H1 (cell line): ENCODE data around the gene LDLRAD4. TPM values are rescaled to one million over a fixed set of nuclear protein-coding genes. Genes with fewer than 3 reads are reported as not detected.

Experiments
- CTCF ChIA-PET: fragments of 300-600 bp; sonication (Branson Sonifier 250); formaldehyde crosslinking; loops from one replicate; lab custom pipeline; 2021; ENCODE audit not compliant: partially characterized antibody; lab: Charles Lee
- POLR2A ChIA-PET: fragments of 300-600 bp; sonication (Branson Sonifier 250); formaldehyde crosslinking; loops from one replicate; lab custom pipeline; 2021; ENCODE audit warnings: inconsistent platforms; ENCODE audit not compliant: partially characterized antibody; lab: Charles Lee
- DNase-seq, 2 experiments: peaks; one replicate each; pipeline versions ENCODE4 v3.0.0 to v3.0.0-alpha.2; 2010 to 2022; ENCODE audit warnings: low spot score in 2 of 2, low read depth in 1 of 2, mixed read lengths in 1 of 2
- FAIRE-seq: peaks from 2 replicates; lab custom pipeline; 2011; peaks lifted over from hg19 to GRCh38; lab: Jason Lieb, UNC
- H2AFZ ChIP-seq: 2 replicates; pipeline ENCODE4 v1.8.1; 2012; ENCODE audit warnings: low read length, inconsistent platforms
- H2AK5ac ChIP-seq: 2 replicates; pipeline ENCODE4 v1.6.1; 2013; ENCODE audit warnings: low read depth, low read length
- H2BK120ac ChIP-seq: replicated peaks from 2 replicates; pipeline ENCODE3; 2013; ENCODE audit warnings: low read depth, low read length, inconsistent platforms
- H2BK12ac ChIP-seq: 2 replicates; pipeline ENCODE4 v1.6.1; 2013; ENCODE audit warnings: low read depth, low read length
- H2BK15ac ChIP-seq: 2 replicates; pipeline ENCODE4 v1.6.1; 2013; ENCODE audit warnings: low read length
- H2BK20ac ChIP-seq: 2 replicates; pipeline ENCODE4 v1.6.1; 2013; ENCODE audit warnings: low read length
- H2BK5ac ChIP-seq: 2 replicates; pipeline ENCODE4 v1.6.1; 2013; ENCODE audit warnings: low read depth, low read length
- H3K14ac ChIP-seq: 2 replicates; pipeline ENCODE4 v1.6.1; 2013; ENCODE audit warnings: inconsistent platforms; ENCODE audit not compliant: insufficient read length
- H3K18ac ChIP-seq: 2 replicates; pipeline ENCODE4 v1.6.1; 2013; ENCODE audit warnings: low read length; ENCODE audit errors: extremely low read depth
- H3K23ac ChIP-seq: 2 replicates; pipeline ENCODE4 v1.6.1; 2013; ENCODE audit warnings: inconsistent platforms; ENCODE audit not compliant: insufficient read length
- H3K23me2 ChIP-seq: 2 replicates; pipeline ENCODE4 v1.6.1; 2013; ENCODE audit warnings: low read depth, low read length
- H3K27ac ChIP-seq: 2 replicates; pipeline ENCODE4 v1.6.1; 2011; ENCODE audit warnings: low read depth, low read length, inconsistent platforms
- H3K27me3 ChIP-seq, 4 experiments: replicated peaks in 1 of 4; 1 replicate in 1 of 4; 2 replicates in 3 of 4; pipeline versions ENCODE4 v1.6.1 to v1.8.1; 2011 to 2013; ENCODE audit warnings: low read length in 3 of 4, mild to moderate bottlenecking in 3 of 4, inconsistent platforms in 2 of 4, mixed read lengths in 2 of 4, moderate library complexity in 1 of 4; ENCODE audit not compliant: control insufficient read depth in 3 of 4, insufficient read depth in 3 of 4; ENCODE audit errors: extremely low read depth in 1 of 4
- H3K36me3 ChIP-seq, 4 experiments: 2 replicates each; pipeline versions ENCODE4 v1.6.1 to v1.8.1; 2011 to 2013; ENCODE audit warnings: mild to moderate bottlenecking in 4 of 4, low read length in 3 of 4, moderate library complexity in 2 of 4, control low read depth in 1 of 4, inconsistent platforms in 1 of 4; ENCODE audit not compliant: insufficient read depth in 4 of 4, control insufficient read depth in 2 of 4
- H3K4ac ChIP-seq: replicated peaks from 2 replicates; pipeline ENCODE3; 2013; ENCODE audit warnings: low read length, low read depth, mixed read lengths, inconsistent platforms; ENCODE audit not compliant: insufficient read length
- H3K4me1 ChIP-seq, 4 experiments: replicated peaks in 1 of 4; 1 replicate in 1 of 4; 2 replicates in 3 of 4; pipeline versions ENCODE4 v1.6.1 to v1.8.1; 2011 to 2013; ENCODE audit warnings: low read length in 3 of 4, inconsistent platforms in 2 of 4, mixed read lengths in 1 of 4; ENCODE audit not compliant: insufficient read depth in 4 of 4, control insufficient read depth in 3 of 4
- H3K4me2 ChIP-seq, 2 experiments: 2 replicates each; pipeline versions ENCODE4 v1.6.1 to v1.8.1; 2011 to 2013; ENCODE audit warnings: low read depth in 2 of 2, low read length in 2 of 2, control low read depth in 1 of 2, inconsistent platforms in 1 of 2, mild to moderate bottlenecking in 1 of 2; ENCODE audit not compliant: insufficient read depth in 1 of 2
- H3K4me3 ChIP-seq, 4 experiments: fragments of 200-600, 300-600 bp in 1 of 4; sonication (generic), shearing (Covaris generic), sonication (Bioruptor Twin) in 1 of 4; 2 replicates each; pipeline versions ENCODE4 v1.5.1 to v1.8.1; 2011 to 2016; ENCODE audit warnings: low read length in 4 of 4, low read depth in 3 of 4, control low read depth in 2 of 4, inconsistent platforms in 2 of 4, mild to moderate bottlenecking in 2 of 4, mixed read lengths in 1 of 4, moderate library complexity in 1 of 4; ENCODE audit not compliant: insufficient read depth in 2 of 4; ENCODE audit errors: extremely low read depth in 1 of 4
- H3K56ac ChIP-seq: replicated peaks from 2 replicates; pipeline ENCODE3; 2013; ENCODE audit warnings: low read depth, mild to moderate bottlenecking, mixed read lengths, low read length, inconsistent platforms; ENCODE audit not compliant: insufficient read length
- H3K79me1 ChIP-seq: 2 replicates; pipeline ENCODE4 v1.6.1; 2013; ENCODE audit warnings: low read depth, low read length, control low read depth
- H3K79me2 ChIP-seq, 2 experiments: 2 replicates each; pipeline versions ENCODE4 v1.6.1 to v1.8.1; 2012 to 2013; ENCODE audit warnings: low read length in 2 of 2, mild to moderate bottlenecking in 2 of 2, inconsistent platforms in 1 of 2; ENCODE audit not compliant: insufficient read depth in 2 of 2, control insufficient read depth in 1 of 2
- H3K9ac ChIP-seq, 4 experiments: replicated peaks in 1 of 4; 1 replicate in 1 of 4; 2 replicates in 3 of 4; pipeline versions ENCODE4 v1.6.1 to v1.8.1; 2011 to 2013; ENCODE audit warnings: low read depth in 3 of 4, low read length in 3 of 4, control low read depth in 2 of 4, mild to moderate bottlenecking in 2 of 4, moderate library complexity in 2 of 4, inconsistent platforms in 1 of 4; ENCODE audit errors: extremely low read depth in 1 of 4
- H3K9me3 ChIP-seq, 2 experiments: 2 replicates each; pipeline versions ENCODE4 v1.6.1 to v1.8.1; 2012 to 2013; ENCODE audit warnings: mild to moderate bottlenecking in 2 of 2, moderate library complexity in 2 of 2, control low read depth in 1 of 2, inconsistent platforms in 1 of 2, low read depth in 1 of 2, low read length in 1 of 2, mixed read lengths in 1 of 2; ENCODE audit not compliant: insufficient read depth in 2 of 2
- H4K20me1 ChIP-seq, 2 experiments: replicated peaks in 1 of 2; 2 replicates each; pipeline versions ENCODE3 to v1.8.1; 2011 to 2013; ENCODE audit warnings: inconsistent platforms in 2 of 2, low read length in 2 of 2, mild to moderate bottlenecking in 1 of 2; ENCODE audit not compliant: insufficient read depth in 2 of 2, control insufficient read depth in 1 of 2
- H4K5ac ChIP-seq: 2 replicates; pipeline ENCODE4 v1.6.1; 2013; ENCODE audit warnings: low read length, low read depth, mixed read lengths, inconsistent platforms; ENCODE audit not compliant: insufficient read length
- H4K8ac ChIP-seq: 2 replicates; pipeline ENCODE4 v1.8.0; 2013; ENCODE audit warnings: mild to moderate bottlenecking, moderate library complexity, low read length, inconsistent platforms; ENCODE audit not compliant: insufficient read depth; ENCODE audit errors: extremely low read depth
- H4K91ac ChIP-seq: replicated peaks from 2 replicates; pipeline ENCODE3; 2013; ENCODE audit warnings: low read length, mixed read lengths, inconsistent platforms; ENCODE audit not compliant: insufficient read length
- BRCA1 ChIP-seq: IDR thresholded peaks from 2 replicates; pipeline ENCODE4 v1.6.1; 2012; ENCODE audit warnings: low read depth, low read length, improper control_type of control experiment
- CHD1 ChIP-seq: IDR thresholded peaks from 2 replicates; pipeline ENCODE4 v1.6.1; 2012; ENCODE audit warnings: low read depth, low read length, improper control_type of control experiment
- CHD2 ChIP-seq: IDR thresholded peaks from 2 replicates; pipeline ENCODE4 v1.6.1; 2012; ENCODE audit warnings: low read length, improper control_type of control experiment
- EP300 ChIP-seq, 2 experiments: IDR thresholded peaks; 1 replicate in 1 of 2; 2 replicates in 1 of 2; pipeline ENCODE4 v1.6.1; 2011 to 2012; ENCODE audit warnings: low read depth in 2 of 2, low read length in 2 of 2, mild to moderate bottlenecking in 2 of 2, borderline replicate concordance in 1 of 2, inconsistent platforms in 1 of 2, moderate library complexity in 1 of 2
- GTF2F1 ChIP-seq: IDR thresholded peaks from 2 replicates; pipeline ENCODE4 v1.6.1; 2012; ENCODE audit warnings: low read depth, low read length, improper control_type of control experiment, borderline replicate concordance
- KDM5A ChIP-seq: fragments of 200-600 bp; IDR thresholded peaks from 2 replicates; pipeline ENCODE4 v1.7.1; 2012; ENCODE audit warnings: mild to moderate bottlenecking, low read length, inconsistent platforms, mixed read lengths
- RAD21 ChIP-seq, 2 experiments: IDR thresholded peaks in 1 of 2; conservative IDR thresholded peaks in 1 of 2; 2 replicates each; pipeline ENCODE4 v1.6.1; 2011; ENCODE audit warnings: low read depth in 2 of 2, low read length in 2 of 2, improper control_type of control experiment in 1 of 2, inconsistent platforms in 1 of 2, mild to moderate bottlenecking in 1 of 2, moderate library complexity in 1 of 2
- SAP30 ChIP-seq: fragments of 300-600 bp; sonication (generic); IDR thresholded peaks from 2 replicates; pipeline ENCODE4 v1.7.1; 2012; ENCODE audit warnings: low read length, moderate library complexity, mild to moderate bottlenecking, inconsistent platforms; ENCODE audit not compliant: insufficient read depth, insufficient replicate concordance
- SRF ChIP-seq: IDR thresholded peaks from 2 replicates; pipeline ENCODE4 v1.6.1; 2011; ENCODE audit warnings: mild to moderate bottlenecking, low read depth, low read length, moderate library complexity
- TCF12 ChIP-seq: IDR thresholded peaks from 2 replicates; pipeline ENCODE4 v1.6.1; 2011; ENCODE audit warnings: low read depth, mild to moderate bottlenecking, low read length
- WGBS, 2 experiments: shearing (Covaris generic) in 1 of 2; methylation state at CpG; one replicate each; pipeline versions ENCODE4 v1.1.6 to v1.1.7; 2013 to 2015; ENCODE audit warnings: low lambda C conversion rate in 2 of 2, mixed read lengths in 2 of 2, inconsistent platforms in 1 of 2, low coverage in 1 of 2, missing lambda C conversion rate in 1 of 2; ENCODE audit not compliant: insufficient replicate concordance in 2 of 2, insufficient coverage in 1 of 2, insufficient read length in 1 of 2; ENCODE audit errors: extremely low coverage in 1 of 2, missing lambda C conversion rate in 1 of 2; 5-methylcytosine and 5-hydroxymethylcytosine counted together
- polyA plus RNA-seq, 7 experiments: library from polyadenylated mRNA; depleted of rRNA in 3 of 7; stranded (reverse) in 5 of 7; unstranded in 2 of 7; fragments of >200 nt in 5 of 7; fragments of 200-250 nt in 2 of 7; gene quantifications; 1 replicate in 5 of 7; 2 replicates in 1 of 7; 4 replicates in 1 of 7; pipeline versions ENCODE4 v1.2.1 to v1.2.3, GENCODE V29; 2011 to 2013; ENCODE audit warnings: missing spikeins in 2 of 7, mixed read lengths in 2 of 7
- total RNA-seq: library from RNA; stranded (reverse); fragmentation: NEBNext Ultra II Directional; extraction: Animal tissue kit (Norgen Biotek cat#: 25700); gene quantifications from 2 replicates; pipeline ENCODE4 v1.2.1, GENCODE V29; 2021
- TF ChIP-seq, protein P1 (sequence below): IDR thresholded peaks from 2 replicates; pipeline ENCODE4 v1.6.1; 2011; ENCODE audit warnings: low read length, improper control_type of control experiment
- TF ChIP-seq, protein P2 (sequence below): IDR thresholded peaks from 2 replicates; pipeline ENCODE4 v1.6.1; 2012; ENCODE audit warnings: inconsistent platforms

The LDLRAD4 gene
- total and polyA plus RNA-seq, 2 of the 8 experiments (the other 6 are each of a cell fraction or from before 2014, with no cell fraction given) = 0.77 to 1.4 TPM

DNA sequence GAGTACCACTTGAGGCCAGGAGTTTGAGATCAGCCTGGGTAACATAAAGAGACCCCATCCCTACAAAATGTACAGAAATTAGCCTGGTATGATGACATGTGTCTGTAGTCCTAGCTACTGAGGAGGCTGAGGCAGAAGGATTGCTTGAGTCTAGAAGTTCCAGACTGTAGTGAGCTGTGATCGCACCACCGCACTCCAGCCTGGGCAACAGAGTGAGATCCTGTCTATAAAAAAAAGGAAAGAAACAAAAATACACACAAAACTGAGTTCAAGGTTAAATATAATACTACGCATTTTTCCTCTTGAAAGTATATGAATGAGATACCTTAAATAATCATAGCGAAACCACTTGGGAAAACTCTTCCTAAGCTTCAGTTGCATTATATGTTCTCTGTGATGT lies 94.0 kb downstream of the LDLRAD4 start:
- CTCF ChIA-PET = interaction anchor here (1.3 kb wide), 1 partner anchor 9 kb away, joined by 3 read pairs; no protein-coding TSS in a partner anchor
- H2AFZ ChIP-seq = no peak overlapping the region
- FAIRE-seq = no peak
- no peak for TF ChIP-seq TCF12
- TF ChIP-seq BRCA1 = no peak
- TF ChIP-seq, protein P1, sequence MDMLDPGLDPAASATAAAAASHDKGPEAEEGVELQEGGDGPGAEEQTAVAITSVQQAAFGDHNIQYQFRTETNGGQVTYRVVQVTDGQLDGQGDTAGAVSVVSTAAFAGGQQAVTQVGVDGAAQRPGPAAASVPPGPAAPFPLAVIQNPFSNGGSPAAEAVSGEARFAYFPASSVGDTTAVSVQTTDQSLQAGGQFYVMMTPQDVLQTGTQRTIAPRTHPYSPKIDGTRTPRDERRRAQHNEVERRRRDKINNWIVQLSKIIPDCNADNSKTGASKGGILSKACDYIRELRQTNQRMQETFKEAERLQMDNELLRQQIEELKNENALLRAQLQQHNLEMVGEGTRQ = no peak
- no peak for TF ChIP-seq SAP30
- no peak for TF ChIP-seq SRF
- TF ChIP-seq GTF2F1 = no peak
- no peak for TF ChIP-seq EP300 (IDR thresholded peaks at IDR 0.05; ENCODE audit: borderline replicate concordance in 1 of 2, low read depth in 2 of 2, low read length in 2 of 2)
- TF ChIP-seq, protein P2, sequence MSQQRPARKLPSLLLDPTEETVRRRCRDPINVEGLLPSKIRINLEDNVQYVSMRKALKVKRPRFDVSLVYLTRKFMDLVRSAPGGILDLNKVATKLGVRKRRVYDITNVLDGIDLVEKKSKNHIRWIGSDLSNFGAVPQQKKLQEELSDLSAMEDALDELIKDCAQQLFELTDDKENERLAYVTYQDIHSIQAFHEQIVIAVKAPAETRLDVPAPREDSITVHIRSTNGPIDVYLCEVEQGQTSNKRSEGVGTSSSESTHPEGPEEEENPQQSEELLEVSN = no peak
- TF ChIP-seq KDM5A = no peak
- TF ChIP-seq RAD21 (IDR thresholded peaks at IDR 0.05 in 1 of 2, conservative IDR thresholded peaks at IDR 0.05 in 1 of 2; ENCODE audit: low read depth in 2 of 2, low read length in 2 of 2) = no peak
- no peak for TF ChIP-seq CHD1
- TF ChIP-seq CHD2 = no peak

More for the DNA sequence above, 94.0 kb downstream of the LDLRAD4 start:
- H3K18ac ChIP-seq = no peak overlapping the region
- peaks cover 8 to 10% of the 10 kb centered on the region in 2 experiments; a peak in 3 of 4 replicates for H3K9me3 ChIP-seq
- no peaks in the 10 kb centered on the region for H3K4me1 ChIP-seq
- no peak overlapping the region for H3K4me3 ChIP-seq
- no peak overlapping the region for H3K56ac ChIP-seq
- H4K5ac ChIP-seq = no peak overlapping the region
- no peaks in the 10 kb centered on the region for H3K36me3 ChIP-seq
- H3K27ac ChIP-seq = no peak overlapping the region
- H3K79me2 ChIP-seq = no peaks in the 10 kb centered on the region
- H3K23ac ChIP-seq = no peak overlapping the region
- H3K4me2 ChIP-seq = no peak overlapping the region
- no peak for DNase-seq
- H3K23me2 ChIP-seq = no peaks in the 10 kb centered on the region
- no peak overlapping the region for H3K4ac ChIP-seq
- H2BK15ac ChIP-seq = no peak overlapping the region
- no peak overlapping the region for H2AK5ac ChIP-seq
- H4K8ac ChIP-seq = no peak overlapping the region
- no peak overlapping the region for H3K9ac ChIP-seq
- H2BK20ac ChIP-seq = no peak overlapping the region
- H3K27me3 ChIP-seq = no peaks in the 10 kb centered on the region
- no peaks in the 10 kb centered on the region for H3K79me1 ChIP-seq
- POLR2A ChIA-PET = no interaction called here
- no peaks in the 10 kb centered on the region for H4K20me1 ChIP-seq
- no peak overlapping the region for H2BK120ac ChIP-seq
- H3K14ac ChIP-seq = no peak overlapping the region
- WGBS, 2 experiments = 98% methylated on average over 4 of the region's 4 CpGs; no CpG with 5 or more reads in 1 of the 2 experiments
- H4K91ac ChIP-seq = no peak overlapping the region
- no peak overlapping the region for H2BK12ac ChIP-seq
- no peak overlapping the region for H2BK5ac ChIP-seq
